ENCODE results near the gene HSF5. TPM values are rescaled to one million over a fixed set of nuclear protein-coding genes. Genes with fewer than 3 reads are reported as not detected.
"Not testable (repeated sequence)": the region's sequence is repeated elsewhere in the genome, so short reads cannot be mapped to it uniquely, and the experiment has no call there.

The HSF5 gene
- polyA plus RNA-seq, 1 donor = 0.05 TPM

GRCh38 chr17:58412064-58412703 is 76.0 kb downstream of the HSF5 start:
- DNase-seq = no peak

- no peak for DNase-seq
Observed at GRCh38 chr17:58411408-58411894, 76.8 kb downstream of the HSF5 start.

- DNase-seq = no peak
Observed at GRCh38 chr17:58410714-58411407, 77.3 kb downstream of the HSF5 start.

GRCh38 chr17:58409432-58409831 is 78.8 kb downstream of the HSF5 start:
- DNase-seq = no peak

GRCh38 chr17:58403311-58403710 is 84.9 kb downstream of the HSF5 start:
- no peak for DNase-seq

- no peak for DNase-seq
Observed at GRCh38 chr17:58402679-58403078, 85.5 kb downstream of the HSF5 start.

GRCh38 chr17:58402047-58402446 is 86.2 kb downstream of the HSF5 start:
- no peak for DNase-seq

- no peak for DNase-seq
Observed at GRCh38 chr17:58401287-58401686, 86.9 kb downstream of the HSF5 start.

GRCh38 chr17:58400826-58401225 is 87.4 kb downstream of the HSF5 start:
- DNase-seq = no peak

GRCh38 chr17:58399974-58400373 is 88.2 kb downstream of the HSF5 start:
- DNase-seq = no peak

GRCh38 chr17:58398574-58399266 is 89.5 kb downstream of the HSF5 start:
- DNase-seq = no peak

GRCh38 chr17:58397421-58397820 is 90.8 kb downstream of the HSF5 start:
- DNase-seq = not testable (repeated sequence)

- no peak for DNase-seq
Observed at GRCh38 chr17:58396173-58396572, 92.0 kb downstream of the HSF5 start.

- DNase-seq = no peak
Observed at GRCh38 chr17:58394534-58395223, 93.5 kb downstream of the HSF5 start.

- DNase-seq = no peak
Observed at GRCh38 chr17:58391302-58391984, 96.8 kb downstream of the HSF5 start.

- no peak for DNase-seq
Observed at GRCh38 chr17:58390884-58391283, 97.3 kb downstream of the HSF5 start.

- DNase-seq = no peak
Observed at GRCh38 chr17:58388302-58389190, 99.7 kb downstream of the HSF5 start.

GRCh38 chr17:58387834-58388233 is 100.4 kb downstream of the HSF5 start:
- DNase-seq = no peak

- no peak for DNase-seq
Observed at GRCh38 chr17:58386708-58387107, 101.5 kb downstream of the HSF5 start.

- no peak for DNase-seq
Observed at GRCh38 chr17:58385359-58385899, 102.8 kb downstream of the HSF5 start.

GRCh38 chr17:58384897-58385296 is 103.3 kb downstream of the HSF5 start:
- no peak for DNase-seq
